OCI-LY1 (cell line): ENCODE measurements around the gene NOTCH4.
A peak's percentile ranks its signal among the peaks of the same experiment; 100 is the strongest.

Source experiments
- H2AFZ ChIP-seq: fragments of 200-600 bp; sonication (generic), shearing (Covaris generic); 2 replicates; pipeline ENCODE4 v1.6.0; 2014; ENCODE audit warnings: antibody characterized with exemption, mild to moderate bottlenecking, low read length
- H3F3A ChIP-seq: fragments of 200-600 bp; sonication (generic), shearing (Covaris generic); 2 replicates; pipeline ENCODE4 v1.6.0; 2014; ENCODE audit warnings: mild to moderate bottlenecking, antibody characterized with exemption, low read length, moderate library complexity; ENCODE audit not compliant: insufficient read depth
- H3K27ac ChIP-seq: fragments of 200-600 bp; sonication (generic); 2 replicates; pipeline ENCODE4 v1.5.1; 2014; ENCODE audit warnings: low read length, mixed run types, mild to moderate bottlenecking, low read depth; ENCODE audit not compliant: poor library complexity, severe bottlenecking
- H3K27me3 ChIP-seq: fragments of 200-600 bp; sonication (generic); 2 replicates; pipeline ENCODE4 v1.6.0; 2014; ENCODE audit warnings: antibody characterized with exemption, mild to moderate bottlenecking, low read length, moderate library complexity; ENCODE audit not compliant: insufficient read depth
- H3K36me3 ChIP-seq: fragments of 200-600 bp; sonication (generic); 2 replicates; pipeline ENCODE4 v1.6.1; 2014; ENCODE audit warnings: mild to moderate bottlenecking, antibody characterized with exemption, low read length, moderate library complexity, mixed read lengths; ENCODE audit not compliant: insufficient read depth
- H3K4me1 ChIP-seq: fragments of 200-600 bp; sonication (generic); 2 replicates; pipeline ENCODE4 v1.5.1; 2014; ENCODE audit warnings: mild to moderate bottlenecking, low read length, moderate library complexity; ENCODE audit not compliant: insufficient read depth, severe bottlenecking
- H3K4me2 ChIP-seq: fragments of 200-600 bp; sonication (generic), shearing (Covaris generic); 2 replicates; pipeline ENCODE4 v1.6.1; 2014; ENCODE audit warnings: low read length
- H3K4me3 ChIP-seq: fragments of 200-600 bp; sonication (generic); 2 replicates; pipeline ENCODE4 v1.5.1; 2014; ENCODE audit warnings: low read length, low read depth, mild to moderate bottlenecking, mixed read lengths; ENCODE audit not compliant: poor library complexity, severe bottlenecking
- H3K79me2 ChIP-seq: fragments of 200-600 bp; shearing (Covaris generic); 2 replicates; pipeline ENCODE4 v1.6.1; 2016; ENCODE audit warnings: mixed run types, low read length, mixed read lengths; ENCODE audit not compliant: insufficient read depth
- H3K9ac ChIP-seq: fragments of 200-600 bp; sonication (generic), shearing (Covaris generic); 2 replicates; pipeline ENCODE4 v1.6.1; 2014; ENCODE audit warnings: mild to moderate bottlenecking, low read length, mixed read lengths
- H3K9me2 ChIP-seq: fragments of 200-600 bp; sonication (generic), shearing (Covaris generic); 2 replicates; pipeline ENCODE4 v1.6.1; 2014; ENCODE audit warnings: low read depth, mild to moderate bottlenecking, low read length, mixed read lengths
- H3K9me3 ChIP-seq: fragments of 200-600 bp; shearing (Covaris generic); 2 replicates; pipeline ENCODE4 v1.6.1; 2014; ENCODE audit warnings: low read length, mixed read lengths
- H4K20me1 ChIP-seq: fragments of 200-600 bp; sonication (generic), shearing (Covaris generic); 2 replicates; pipeline ENCODE4 v1.6.0; 2016; ENCODE audit warnings: mild to moderate bottlenecking, low read length; ENCODE audit not compliant: insufficient read depth
- EZH2 ChIP-seq: fragments of 200-600 bp; sonication (generic), shearing (Covaris generic); IDR thresholded peaks from 2 replicates; pipeline ENCODE4 v1.8.0; 2017; ENCODE audit warnings: borderline replicate concordance, mixed run types, mild to moderate bottlenecking, antibody characterized with exemption, low read length, moderate library complexity, mixed read lengths
- TF ChIP-seq, protein P1 (sequence below): fragments of 200-600 bp; sonication (generic), shearing (Covaris generic); IDR thresholded peaks from 2 replicates; pipeline ENCODE4 v1.5.1; 2017; ENCODE audit warnings: mild to moderate bottlenecking, antibody characterized with exemption, low read length, moderate library complexity, mixed read lengths

NOTCH4 gene

DNA sequence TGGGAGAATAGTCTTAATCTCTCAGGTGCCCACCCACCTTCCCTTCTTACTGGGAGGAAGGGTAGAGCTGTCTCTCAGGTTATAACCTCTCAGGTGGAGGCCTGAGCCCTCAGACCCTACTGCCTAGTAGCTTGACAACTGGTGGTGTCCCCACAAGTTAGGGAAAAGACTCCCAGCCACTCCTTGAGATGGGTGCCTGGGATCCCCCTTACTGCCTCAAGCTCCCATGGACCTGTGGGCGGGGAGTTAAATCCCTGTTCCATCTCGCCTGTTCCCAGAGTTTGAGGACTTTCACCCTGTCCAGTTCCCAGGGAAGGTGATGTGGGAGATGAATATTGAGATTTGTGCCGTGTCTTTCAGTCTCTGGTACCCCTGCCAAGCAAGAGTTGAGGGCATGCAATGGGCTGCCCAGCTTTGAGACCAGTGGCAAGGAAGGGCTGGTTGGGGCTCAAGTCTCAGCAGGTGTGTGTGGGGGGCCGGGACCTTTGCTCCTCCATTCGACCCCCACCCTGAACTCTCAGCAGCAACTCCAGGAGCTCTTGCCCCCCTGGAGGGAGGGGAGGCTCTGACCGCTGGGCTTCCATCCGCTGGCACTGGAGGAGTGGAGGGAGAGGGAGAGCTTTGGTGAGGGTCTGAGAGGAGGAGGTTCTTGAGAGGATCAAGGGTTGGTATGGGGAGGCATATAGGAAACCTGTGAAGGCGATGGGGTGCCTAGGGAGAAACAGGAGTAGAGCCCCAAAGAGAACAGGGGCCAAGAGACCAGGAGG, 32.8 kb downstream of the NOTCH4 start:
- no peaks in the 10 kb centered on the region for H3K27me3 ChIP-seq
- H3K4me2 ChIP-seq = peak overlapping the region; percentile 86
- peak overlapping the region; percentile 73 for H3K4me3 ChIP-seq
- peaks cover 23% of the 10 kb centered on the region; the same call in 1 of the 2 replicates for H3K36me3 ChIP-seq
- peak overlapping the region; percentile 86 for H3K9ac ChIP-seq
- no peaks in the 10 kb centered on the region for H3K9me3 ChIP-seq
- TF ChIP-seq EZH2 = no peak
- TF ChIP-seq, protein P1, sequence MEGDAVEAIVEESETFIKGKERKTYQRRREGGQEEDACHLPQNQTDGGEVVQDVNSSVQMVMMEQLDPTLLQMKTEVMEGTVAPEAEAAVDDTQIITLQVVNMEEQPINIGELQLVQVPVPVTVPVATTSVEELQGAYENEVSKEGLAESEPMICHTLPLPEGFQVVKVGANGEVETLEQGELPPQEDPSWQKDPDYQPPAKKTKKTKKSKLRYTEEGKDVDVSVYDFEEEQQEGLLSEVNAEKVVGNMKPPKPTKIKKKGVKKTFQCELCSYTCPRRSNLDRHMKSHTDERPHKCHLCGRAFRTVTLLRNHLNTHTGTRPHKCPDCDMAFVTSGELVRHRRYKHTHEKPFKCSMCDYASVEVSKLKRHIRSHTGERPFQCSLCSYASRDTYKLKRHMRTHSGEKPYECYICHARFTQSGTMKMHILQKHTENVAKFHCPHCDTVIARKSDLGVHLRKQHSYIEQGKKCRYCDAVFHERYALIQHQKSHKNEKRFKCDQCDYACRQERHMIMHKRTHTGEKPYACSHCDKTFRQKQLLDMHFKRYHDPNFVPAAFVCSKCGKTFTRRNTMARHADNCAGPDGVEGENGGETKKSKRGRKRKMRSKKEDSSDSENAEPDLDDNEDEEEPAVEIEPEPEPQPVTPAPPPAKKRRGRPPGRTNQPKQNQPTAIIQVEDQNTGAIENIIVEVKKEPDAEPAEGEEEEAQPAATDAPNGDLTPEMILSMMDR = no peak
- no peaks in the 10 kb centered on the region for H3K9me2 ChIP-seq
- H4K20me1 ChIP-seq = no peaks in the 10 kb centered on the region
- no peak overlapping the region for H2AFZ ChIP-seq
- H3K79me2 ChIP-seq = no peaks in the 10 kb centered on the region
- H3F3A ChIP-seq = 0 out of 2 replicates have a peak, but pooled peaks cover 3% of the 10 kb centered on the region
- peaks cover 50% of the 10 kb centered on the region for H3K4me1 ChIP-seq
- peak overlapping the region; percentile 88 for H3K27ac ChIP-seq

- no peaks in the 10 kb centered on the region for H3K79me2 ChIP-seq
- H3K9ac ChIP-seq = peak within 1 kb of the TSS; percentile 86
- no peaks in the 10 kb centered on the region for H3K27me3 ChIP-seq
- TF ChIP-seq, protein P1 = no peak
- TF ChIP-seq EZH2 = no peak
- H3K4me2 ChIP-seq = peak within 1 kb of the TSS; percentile 86
- peaks cover 23% of the 10 kb centered on the region; the same call in 1 of the 2 replicates for H3K36me3 ChIP-seq
- H2AFZ ChIP-seq = no peak within 1 kb of the TSS
- H4K20me1 ChIP-seq = no peaks in the 10 kb centered on the region
- no peaks in the 10 kb centered on the region for H3K9me3 ChIP-seq
- no peaks in the 10 kb centered on the region for H3K9me2 ChIP-seq
- H3K4me1 ChIP-seq = peaks cover 49% of the 10 kb centered on the region
- H3K4me3 ChIP-seq = peak within 1 kb of the TSS; percentile 73
- 0 out of 2 replicates have a peak, but pooled peaks cover 3% of the 10 kb centered on the region for H3F3A ChIP-seq
- peak within 1 kb of the TSS; percentile 88 for H3K27ac ChIP-seq
These were observed 33.6 kb downstream of the NOTCH4 start, which contains the start of gene PBX2 for GRCh38 chr6:32190054-32190851. TSS of gene PBX2 (minus strand) at chr6:32190202. CDS start at chr6:32189915, 287 bp downstream.

DNA sequence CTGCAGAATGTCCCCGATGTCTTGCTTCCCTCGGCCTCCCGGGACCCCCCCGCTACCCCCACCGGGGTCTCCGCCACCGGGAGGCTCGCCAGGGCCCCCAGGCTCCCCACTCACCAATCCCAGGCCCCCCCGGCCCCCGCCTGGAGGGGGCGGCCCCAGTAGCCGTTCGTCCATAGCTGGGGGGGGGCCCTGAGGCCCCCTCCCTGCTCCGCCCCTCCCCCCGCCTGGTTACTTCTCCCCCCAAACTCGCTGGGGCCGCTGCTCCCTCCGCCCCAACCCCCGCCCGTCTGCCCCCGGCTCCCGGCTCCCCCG, 34.2 kb downstream of the NOTCH4 start:
- H2AFZ ChIP-seq = no peak overlapping the region
- TF ChIP-seq EZH2 = no peak
- TF ChIP-seq, protein P1 = no peak
- H3F3A ChIP-seq = 0 out of 2 replicates have a peak, but pooled peaks cover 3% of the 10 kb centered on the region
- peaks cover 44% of the 10 kb centered on the region for H3K4me1 ChIP-seq
- no peaks in the 10 kb centered on the region for H4K20me1 ChIP-seq
- H3K9me3 ChIP-seq = no peaks in the 10 kb centered on the region
- H3K27ac ChIP-seq = peak overlapping the region; percentile 88
- H3K4me3 ChIP-seq = peak overlapping the region; percentile 73
- peak overlapping the region; percentile 86 for H3K9ac ChIP-seq
- H3K27me3 ChIP-seq = no peaks in the 10 kb centered on the region
- H3K9me2 ChIP-seq = no peaks in the 10 kb centered on the region
- peaks cover 23% of the 10 kb centered on the region; the same call in 1 of the 2 replicates for H3K36me3 ChIP-seq
- no peaks in the 10 kb centered on the region for H3K79me2 ChIP-seq
- H3K4me2 ChIP-seq = peak overlapping the region; percentile 86
